Skin of body (tissue), 2 donors: ENCODE results near the gene CNNM2. TPM values are rescaled to one million over a fixed set of nuclear protein-coding genes. Genes with fewer than 3 reads are reported as not detected.
"Not testable (repeated sequence)": the region's sequence is repeated elsewhere in the genome, so short reads cannot be mapped to it uniquely, and the experiment has no call there.

Experiments
- DNase-seq: peaks from one replicate; lab custom pipeline; 2025; lab: John Stamatoyannopoulos, UW
- total RNA-seq: library from RNA; depleted of rRNA; stranded (reverse); fragments of >200 nt; gene quantifications from one replicate; pipeline ENCODE4 v1.2.3, GENCODE V29; 2014

The CNNM2 gene
- total RNA-seq, 1 donor from 2014 or later: 5.4 TPM

GRCh38 chr10:102926842-102927241 lies 8.7 kb downstream of the CNNM2 start:
- no peak for DNase-seq

DNA sequence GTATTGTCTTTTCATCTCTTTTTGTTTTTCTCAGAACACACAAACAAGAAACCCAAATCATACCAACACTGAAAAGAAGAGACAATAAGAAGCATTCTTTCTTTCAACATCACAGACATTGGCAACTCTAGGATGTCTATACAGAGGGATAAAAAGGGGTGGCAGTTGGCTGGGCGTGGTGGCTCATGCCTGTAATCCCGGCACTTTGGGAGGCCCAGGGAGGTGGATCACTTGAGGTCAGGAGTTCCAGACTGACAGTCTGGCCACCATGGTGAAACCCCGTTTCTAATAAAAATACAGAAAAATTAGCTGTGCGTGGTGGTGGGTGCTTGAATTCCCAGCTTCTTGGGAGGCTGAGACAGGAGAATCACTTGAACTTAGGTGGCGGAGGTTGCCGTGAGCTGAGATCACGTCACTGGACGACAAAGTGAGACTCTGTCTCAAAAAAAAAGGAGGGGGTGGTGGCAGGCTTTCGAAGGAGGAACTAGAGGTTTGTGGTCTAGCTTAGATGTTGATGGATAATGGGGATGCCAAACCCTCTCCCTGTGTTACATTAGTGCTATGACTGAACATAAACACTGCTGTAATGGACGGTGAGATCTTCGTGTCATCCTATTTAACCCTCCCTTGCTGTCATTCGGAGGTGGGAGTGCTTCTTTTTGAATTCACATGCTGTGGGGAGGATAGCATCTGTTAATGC lies 9.4 kb downstream of the CNNM2 start:
- DNase-seq: no peak

DNA sequence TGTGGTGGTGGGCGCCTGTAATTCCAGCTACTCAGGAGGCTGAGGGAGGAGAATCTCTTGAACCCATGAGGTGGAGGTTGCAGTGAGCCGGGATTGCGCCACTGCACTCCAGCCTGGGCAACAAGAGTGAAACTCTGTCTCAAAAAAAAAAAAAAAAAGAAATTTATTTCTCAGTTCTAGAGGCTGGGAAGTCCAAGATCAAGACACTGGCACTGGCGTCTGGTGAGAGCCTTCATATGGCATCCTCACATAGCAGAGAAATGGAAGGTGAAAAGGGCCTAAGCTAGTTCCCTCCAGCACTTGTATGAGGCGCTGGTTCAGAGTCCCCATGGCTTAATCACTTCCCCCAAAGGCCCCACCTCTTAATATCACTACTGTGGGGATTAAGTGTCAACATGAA lies 10.3 kb downstream of the CNNM2 start:
- DNase-seq: not testable (repeated sequence)

- DNase-seq: no peak
Measured at GRCh38 chr10:102930720-102931119, 12.6 kb downstream of the CNNM2 start.

DNA sequence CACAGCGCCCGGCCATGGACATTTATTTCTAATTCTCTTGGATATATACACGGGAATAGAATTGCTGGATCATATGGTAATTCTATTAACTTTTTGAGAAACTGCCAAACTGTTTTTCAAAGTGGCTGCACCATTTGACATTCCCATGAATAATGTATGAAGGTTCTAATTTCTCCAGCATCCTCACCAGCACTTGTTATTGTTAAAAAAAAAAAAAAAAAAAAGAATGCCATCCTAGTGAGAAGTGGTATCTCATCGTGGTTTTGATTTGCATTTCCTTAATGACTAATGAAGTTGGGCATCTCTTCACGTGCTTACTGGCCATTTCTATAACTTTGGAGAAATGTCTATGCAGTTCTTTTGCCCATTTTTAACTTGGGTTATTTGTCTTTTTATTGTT lies 13.5 kb downstream of the CNNM2 start:
- DNase-seq: no peak

DNA sequence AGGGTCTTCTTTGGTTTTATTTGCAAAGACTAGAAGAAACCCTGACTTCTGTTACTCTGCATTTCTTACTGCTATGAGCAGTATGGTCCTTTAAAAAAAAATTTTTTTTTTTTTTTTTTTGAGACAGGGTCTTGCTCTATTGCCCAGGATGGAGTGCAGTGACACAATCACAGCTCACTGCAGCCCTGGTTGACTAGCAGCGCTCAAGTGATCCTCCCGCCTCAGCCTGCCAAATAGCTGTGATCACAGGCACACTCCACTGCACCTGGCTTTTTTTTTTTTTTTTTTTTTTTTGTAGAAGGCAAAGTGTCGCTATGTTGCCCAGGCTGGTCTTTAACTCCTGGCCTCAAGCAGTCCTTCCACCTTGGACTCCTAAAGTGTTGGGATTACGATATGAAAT lies 17.4 kb downstream of the CNNM2 start:
- DNase-seq: no peak

DNA sequence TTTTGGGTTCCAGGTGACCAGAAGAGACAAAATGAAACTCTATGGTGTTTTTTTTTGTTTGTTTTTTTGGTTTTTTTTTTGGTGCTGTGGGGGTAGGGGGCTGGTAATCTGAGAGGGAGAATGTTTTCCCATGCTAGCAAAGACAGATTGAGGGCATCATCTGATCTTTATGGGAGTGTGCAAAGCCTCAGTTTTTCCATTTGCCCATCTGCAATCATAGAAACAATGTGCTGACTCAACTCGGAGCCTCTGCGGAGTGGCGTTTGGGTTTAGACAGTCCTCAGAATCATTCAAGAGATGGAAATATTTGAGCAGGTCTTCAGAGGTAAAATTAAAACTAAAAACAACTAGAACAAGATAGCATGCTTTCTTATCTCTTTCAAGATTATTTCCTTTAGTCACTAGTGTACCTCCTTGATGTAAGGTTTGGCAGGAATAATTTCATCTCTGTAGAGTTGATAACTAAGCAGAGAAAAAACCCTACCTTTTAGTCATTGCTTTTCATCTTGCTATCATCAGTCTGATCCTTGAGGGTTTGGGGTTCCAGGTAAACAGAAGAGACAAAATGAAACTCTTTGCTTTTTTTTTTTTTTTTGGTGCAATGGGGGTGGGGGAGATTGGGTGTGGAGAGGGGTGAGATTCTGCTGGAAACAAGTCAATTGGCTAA lies 18.0 kb downstream of the CNNM2 start:
- no peak for DNase-seq

- no peak for DNase-seq
Measured at GRCh38 chr10:102941401-102941800, 23.3 kb downstream of the CNNM2 start.

DNA sequence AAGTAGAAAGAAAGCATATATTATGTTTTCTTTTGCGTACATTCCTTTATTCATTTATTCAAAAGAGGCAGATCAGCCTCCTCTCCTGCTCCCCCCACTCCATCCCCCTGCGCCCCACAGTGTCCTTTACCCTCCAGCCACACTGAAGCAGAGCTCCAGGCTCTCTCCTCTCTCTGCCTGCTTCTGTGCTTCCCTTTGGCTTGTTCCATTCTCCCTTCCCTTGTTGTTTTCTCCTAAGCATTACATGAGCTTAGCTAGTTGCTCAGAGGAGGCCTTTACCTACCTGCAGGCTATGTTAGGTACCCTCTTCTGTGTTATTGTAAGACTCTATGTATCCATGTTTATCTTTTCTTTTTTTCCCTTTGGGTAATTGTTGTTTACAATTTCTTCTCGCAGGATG lies 27.4 kb downstream of the CNNM2 start:
- DNase-seq: no peak

DNA sequence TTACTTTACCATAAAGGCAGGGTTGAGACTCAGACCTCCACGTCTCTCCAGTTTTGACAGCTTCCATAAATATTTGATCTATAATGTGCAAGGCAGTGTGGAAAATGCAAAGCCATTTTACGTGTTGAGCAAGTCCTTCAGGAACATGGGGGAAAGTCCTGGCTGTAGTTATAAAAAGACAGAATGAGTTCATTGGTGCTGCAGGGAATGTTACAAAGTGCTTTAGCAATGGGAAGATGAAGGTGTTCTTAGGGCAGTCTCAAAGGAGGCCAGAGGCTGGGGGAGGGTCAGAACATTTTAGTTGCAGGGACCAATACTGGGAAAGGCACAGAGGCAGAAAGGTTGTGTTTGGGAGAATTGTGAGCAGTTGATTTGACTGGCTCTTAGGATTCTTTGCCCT lies 27.9 kb downstream of the CNNM2 start:
- DNase-seq: no peak

GRCh38 chr10:102946992-102947391 lies 28.9 kb downstream of the CNNM2 start:
- DNase-seq: no peak

GRCh38 chr10:102948176-102948575 lies 30.1 kb downstream of the CNNM2 start:
- DNase-seq: no peak

DNA sequence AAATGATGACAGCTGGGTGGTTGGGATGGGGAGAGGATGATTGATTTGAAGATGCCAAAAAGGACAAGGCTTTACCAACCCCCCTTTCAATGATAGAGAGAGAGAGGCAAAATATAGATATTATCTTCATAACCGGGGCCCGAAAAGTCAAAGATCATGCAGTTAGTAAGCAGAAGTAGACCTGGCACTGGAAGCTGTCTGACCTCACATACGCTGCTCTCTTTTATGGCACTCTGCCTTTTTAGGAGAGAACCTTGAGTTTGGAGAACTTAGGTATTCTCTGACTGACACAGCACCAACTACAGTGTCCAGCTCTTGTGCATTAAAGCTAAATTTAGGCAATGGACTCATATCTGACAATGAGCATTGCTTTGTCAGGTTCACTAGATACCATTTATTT lies 30.7 kb downstream of the CNNM2 start:
- no peak for DNase-seq

- DNase-seq: no peak
Measured at GRCh38 chr10:102949916-102950315, 31.8 kb downstream of the CNNM2 start.

- no peak for DNase-seq
Measured at GRCh38 chr10:102951316-102951715, 33.2 kb downstream of the CNNM2 start.

- no peak for DNase-seq
Measured at GRCh38 chr10:102959360-102959759, 41.3 kb downstream of the CNNM2 start.

- DNase-seq: no peak
Measured at GRCh38 chr10:102960157-102960556, 42.1 kb downstream of the CNNM2 start.

DNA sequence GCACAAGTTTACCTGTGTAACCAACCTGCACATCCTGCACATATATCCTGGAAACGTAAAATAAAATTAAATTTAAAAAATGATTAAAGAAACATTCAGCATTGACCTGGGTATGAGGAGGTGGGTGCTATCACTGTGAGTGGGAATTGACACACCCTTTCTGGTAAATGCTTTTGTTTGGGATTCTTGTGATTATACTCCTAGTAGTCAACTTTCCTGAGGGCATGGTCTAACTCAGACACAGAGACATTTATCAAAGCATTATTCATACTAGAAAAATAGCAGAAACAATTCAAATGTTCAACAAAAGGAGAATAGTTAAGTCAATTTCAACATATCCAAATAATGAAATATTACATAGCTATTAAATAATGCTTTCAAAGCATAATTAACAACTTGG lies 44.2 kb downstream of the CNNM2 start:
- no peak for DNase-seq

DNA sequence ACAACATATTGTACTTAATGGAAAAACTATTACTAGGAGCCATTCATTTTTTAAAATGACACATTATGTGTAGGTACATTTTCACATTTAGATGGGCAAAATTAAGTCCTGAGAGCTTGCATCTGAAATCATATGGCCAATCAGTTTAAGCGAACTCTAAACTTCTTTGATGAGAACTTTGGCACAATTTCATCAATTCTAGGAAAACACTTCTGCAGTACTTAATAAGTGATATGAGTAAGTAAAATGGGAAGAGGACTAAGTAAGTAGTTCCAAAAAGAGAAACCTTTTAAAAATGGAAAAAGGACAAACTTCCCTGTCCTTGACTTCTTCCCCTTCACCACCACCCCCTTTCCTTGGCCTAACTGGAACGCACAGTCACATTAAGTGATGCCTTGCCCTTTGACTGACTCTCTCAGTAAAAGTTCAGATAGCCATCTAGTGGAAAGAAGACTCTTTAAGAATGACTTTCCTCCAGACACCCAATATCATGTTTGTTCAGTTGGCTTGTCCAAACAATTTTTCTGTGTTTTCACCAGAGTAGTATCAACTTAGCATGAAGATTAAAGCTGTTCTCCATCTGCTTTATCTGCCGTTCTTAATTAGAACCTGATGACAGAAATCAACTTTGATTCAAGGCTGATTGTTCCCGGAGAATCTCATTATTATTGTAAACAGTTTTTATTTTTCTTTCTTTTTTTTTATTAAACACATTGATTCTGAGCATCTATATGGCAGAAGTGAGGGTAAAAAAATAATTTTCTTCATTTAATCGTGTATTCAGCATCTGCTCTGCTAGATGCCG lies 45.1 kb downstream of the CNNM2 start:
- DNase-seq: no peak

GRCh38 chr10:102963756-102964025 lies 45.6 kb downstream of the CNNM2 start:
- DNase-seq: no peak

GRCh38 chr10:102964064-102964463 lies 46.0 kb downstream of the CNNM2 start:
- not testable (repeated sequence) for DNase-seq

DNA sequence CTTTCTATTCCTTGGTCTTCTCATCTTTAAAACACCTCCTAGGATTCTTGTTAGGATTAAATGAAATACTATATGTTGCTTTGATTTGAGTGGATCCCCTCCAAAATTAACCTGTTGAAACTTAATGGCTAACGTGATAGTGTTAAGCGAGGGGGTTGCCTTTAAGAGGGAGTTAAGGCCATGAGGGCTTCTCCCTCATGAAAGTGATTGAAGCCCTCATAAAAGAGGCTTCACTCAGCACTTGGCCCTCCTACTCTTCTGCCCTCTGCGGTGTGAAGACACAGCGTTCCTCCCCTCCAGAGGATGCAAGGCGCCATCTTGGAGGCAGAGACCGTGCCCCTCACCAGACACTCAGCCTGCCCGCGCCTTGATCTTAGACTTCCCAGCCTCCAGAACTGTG lies 46.6 kb downstream of the CNNM2 start:
- no peak for DNase-seq
